CD14-positive monocyte (primary cell): ENCODE results near the gene HMMR. TPM values are rescaled to one million over a fixed set of nuclear protein-coding genes. Genes with fewer than 3 reads are reported as not detected.

Source experiments
- DNase-seq, 3 donors: peaks; one replicate each; pipeline ENCODE4 v3.0.0-alpha.2; 2011 to 2022
- H2AFZ ChIP-seq: 2 replicates; pipeline ENCODE4 v1.6.0; 2012; ENCODE audit warnings: mild to moderate bottlenecking, low read depth, low read length, inconsistent platforms; ENCODE audit not compliant: insufficient read depth, poor library complexity, severe bottlenecking
- H3K27ac ChIP-seq, 2 donors: 1 replicate in 1 of 2; 2 replicates in 1 of 2; pipeline ENCODE4 v1.5.1; 2012 to 2013; ENCODE audit warnings: low read length in 2 of 2, control low read depth in 1 of 2, inconsistent platforms in 1 of 2, low read depth in 1 of 2, mild to moderate bottlenecking in 1 of 2
- H3K27me3 ChIP-seq, 2 donors: one replicate each; pipeline versions ENCODE4 v1.6.0 to v1.6.1; 2011 to 2013; ENCODE audit warnings: low read length in 2 of 2; ENCODE audit not compliant: control insufficient read depth in 2 of 2, insufficient read depth in 2 of 2
- H3K36me3 ChIP-seq, 2 donors: replicated peaks in 1 of 2; 1 replicate in 1 of 2; 2 replicates in 1 of 2; pipeline versions ENCODE4 v1.5.1 to v1.6.1; 2012 to 2013; ENCODE audit warnings: low read length in 2 of 2, control low read depth in 1 of 2, inconsistent platforms in 1 of 2, mild to moderate bottlenecking in 1 of 2; ENCODE audit not compliant: insufficient read depth in 2 of 2, control insufficient read depth in 1 of 2
- H3K4me1 ChIP-seq, 2 donors: 1 replicate in 1 of 2; 2 replicates in 1 of 2; pipeline versions ENCODE4 v1.5.1 to v1.6.1; 2012 to 2013; ENCODE audit warnings: low read length in 2 of 2, control low read depth in 1 of 2, inconsistent platforms in 1 of 2, mild to moderate bottlenecking in 1 of 2, moderate library complexity in 1 of 2; ENCODE audit not compliant: insufficient read depth in 2 of 2, control insufficient read depth in 1 of 2
- H3K4me2 ChIP-seq: replicated peaks from 2 replicates; pipeline ENCODE3; 2012; ENCODE audit warnings: low read length, moderate library complexity, mild to moderate bottlenecking; ENCODE audit not compliant: poor library complexity, severe bottlenecking; ENCODE audit errors: extremely low read depth
- H3K4me3 ChIP-seq, 3 experiments: fragments of 200-600 bp in 1 of 3; sonication (generic) in 1 of 3; replicated peaks in 1 of 3; 1 replicate in 2 of 3; 2 replicates in 1 of 3; pipeline ENCODE4 v1.5.1; 2011 to 2013; ENCODE audit warnings: low read length in 3 of 3, mild to moderate bottlenecking in 3 of 3, control low read depth in 2 of 3, low read depth in 2 of 3, inconsistent platforms in 1 of 3, moderate library complexity in 1 of 3
- H3K79me2 ChIP-seq: 2 replicates; pipeline ENCODE4 v1.6.0; 2012; ENCODE audit warnings: mild to moderate bottlenecking, control low read depth, inconsistent platforms, low read length, moderate library complexity; ENCODE audit not compliant: insufficient read depth
- H3K9ac ChIP-seq: 2 replicates; pipeline ENCODE4 v1.6.0; 2017; ENCODE audit warnings: low read length, mild to moderate bottlenecking; ENCODE audit not compliant: insufficient read depth, poor library complexity, severe bottlenecking
- H3K9me3 ChIP-seq, 2 donors: replicated peaks in 1 of 2; 1 replicate in 1 of 2; 2 replicates in 1 of 2; pipeline versions ENCODE4 v1.5.1 to v1.6.1; 2012 to 2013; ENCODE audit warnings: low read length in 2 of 2, control low read depth in 1 of 2; ENCODE audit not compliant: control insufficient read depth in 1 of 2, insufficient read depth in 1 of 2
- H4K20me1 ChIP-seq: 2 replicates; pipeline ENCODE4 v1.6.0; 2012; ENCODE audit warnings: mild to moderate bottlenecking, low read length, control low read depth, moderate library complexity; ENCODE audit not compliant: insufficient read depth
- H3K27ac Mint-ChIP-seq, 7 donors: one replicate each; pipeline ENCODE4 v1.8.0; 2020; ENCODE audit warnings: mild to moderate bottlenecking in 7 of 7, mixed read lengths in 7 of 7, moderate library complexity in 6 of 7, inconsistent platforms in 2 of 7
- H3K27me3 Mint-ChIP-seq, 3 donors: one replicate each; pipeline ENCODE4 v1.8.0; 2021 to 2022; ENCODE audit warnings: low read depth in 3 of 3, mild to moderate bottlenecking in 3 of 3, mixed read lengths in 3 of 3, moderate library complexity in 3 of 3, inconsistent platforms in 1 of 3
- H3K36me3 Mint-ChIP-seq, 2 donors: one replicate each; pipeline ENCODE4 v1.8.0; 2020; ENCODE audit warnings: mixed read lengths in 2 of 2, inconsistent platforms in 1 of 2, mild to moderate bottlenecking in 1 of 2
- H3K4me1 Mint-ChIP-seq: one replicate; pipeline ENCODE4 v1.8.0; 2020; ENCODE audit warnings: mild to moderate bottlenecking, mixed read lengths
- H3K4me3 Mint-ChIP-seq, 2 donors: one replicate each; pipeline ENCODE4 v1.8.0; 2020; ENCODE audit warnings: mild to moderate bottlenecking in 2 of 2, mixed read lengths in 2 of 2, moderate library complexity in 1 of 2
- H3K9me3 Mint-ChIP-seq, 7 donors: one replicate each; pipeline ENCODE4 v1.8.0; 2020 to 2022; ENCODE audit warnings: mixed read lengths in 7 of 7, mild to moderate bottlenecking in 6 of 7, moderate library complexity in 6 of 7, inconsistent platforms in 2 of 7
- whole genome bisulfite sequencing: methylation state at CpG from one replicate; pipeline ENCODE4 v1.1.5; 2013; ENCODE audit warnings: missing lambda C conversion rate; ENCODE audit not compliant: insufficient coverage; 5-methylcytosine and 5-hydroxymethylcytosine counted together
- intact Hi-C, 2 donors: fragments of 100-400 bp; cut with micrococcal nuclease; formaldehyde crosslinking; loops; one replicate each; pipeline versions ENCODE4 v1.15.0 to v1.15.1; 2023
- polyA plus RNA-seq, 3 donors: library from polyadenylated mRNA; depleted of rRNA in 1 of 3; unstranded in 2 of 3; stranded (reverse) in 1 of 3; fragments of 300-500 nt in 2 of 3; fragments of >200 nt in 1 of 3; fragmentation: Illumina TruSeq in 2 of 3; gene quantifications; 1 replicate in 2 of 3; 2 replicates in 1 of 3; pipeline ENCODE4 v1.2.3, GENCODE V29; 2012 to 2021
- TF ChIP-seq, protein P1 (sequence below): fragments of 200-600 bp; IDR thresholded peaks from one replicate; pipeline ENCODE4 v1.8.0; 2022; ENCODE audit warnings: antibody characterized with exemption, mild to moderate bottlenecking

Gene HMMR
- polyA plus RNA-seq, 3 donors = 0.29 TPM; not detected in 2

DNA sequence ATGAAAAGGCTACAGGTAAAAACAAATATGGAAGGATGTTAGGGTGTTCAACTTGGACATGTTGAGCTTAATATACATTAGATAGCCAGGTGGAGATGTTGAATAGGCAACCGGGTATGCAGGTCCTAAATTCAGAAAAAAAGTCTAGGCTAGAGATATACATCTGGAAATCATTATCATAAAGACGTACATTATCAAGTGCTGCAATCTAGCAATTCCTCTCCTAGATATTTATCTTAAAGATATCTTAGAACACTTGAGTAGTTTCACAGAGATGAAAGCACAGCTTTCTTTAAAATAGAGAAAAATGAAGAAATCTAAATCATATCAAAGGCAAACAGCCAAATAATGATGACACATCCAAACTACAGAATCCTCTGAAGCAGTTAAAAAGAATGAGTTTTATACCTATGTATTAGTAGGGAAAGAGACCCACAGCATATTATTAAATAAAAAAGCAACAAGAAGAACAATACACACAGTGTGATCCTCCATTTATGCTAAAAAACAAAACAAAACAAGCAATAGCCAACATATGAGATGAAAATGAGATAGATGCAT lies 4.3 kb upstream of the HMMR start:
- no peaks in the 10 kb centered on the region for H3K27me3 ChIP-seq
- H3K9ac ChIP-seq = no peak overlapping the region
- no peak overlapping the region for H2AFZ ChIP-seq
- H3K27ac ChIP-seq = no peak overlapping the region
- H3K27ac Mint-ChIP-seq = no peak overlapping the region
- H3K4me3 Mint-ChIP-seq = no peak overlapping the region
- intact Hi-C loops = no loop called here
- H3K36me3 Mint-ChIP-seq = peaks cover 34 to 40% of the 10 kb centered on the region in 2 donors
- peaks cover 0 to 4% (median 0%) of the 10 kb centered on the region in 3 donors for H3K27me3 Mint-ChIP-seq
- peaks cover 0 to 1% (median 0%) of the 10 kb centered on the region in 7 donors for H3K9me3 Mint-ChIP-seq
- no peaks in the 10 kb centered on the region for H3K9me3 ChIP-seq
- no peak overlapping the region for H3K4me3 ChIP-seq
- DNase-seq = no peak
- H3K4me2 ChIP-seq = no peak overlapping the region
- H3K4me1 ChIP-seq = peaks cover 14 to 19% of the 10 kb centered on the region in 2 donors
- H3K79me2 ChIP-seq = peaks cover 35% of the 10 kb centered on the region
- TF ChIP-seq, protein P1, sequence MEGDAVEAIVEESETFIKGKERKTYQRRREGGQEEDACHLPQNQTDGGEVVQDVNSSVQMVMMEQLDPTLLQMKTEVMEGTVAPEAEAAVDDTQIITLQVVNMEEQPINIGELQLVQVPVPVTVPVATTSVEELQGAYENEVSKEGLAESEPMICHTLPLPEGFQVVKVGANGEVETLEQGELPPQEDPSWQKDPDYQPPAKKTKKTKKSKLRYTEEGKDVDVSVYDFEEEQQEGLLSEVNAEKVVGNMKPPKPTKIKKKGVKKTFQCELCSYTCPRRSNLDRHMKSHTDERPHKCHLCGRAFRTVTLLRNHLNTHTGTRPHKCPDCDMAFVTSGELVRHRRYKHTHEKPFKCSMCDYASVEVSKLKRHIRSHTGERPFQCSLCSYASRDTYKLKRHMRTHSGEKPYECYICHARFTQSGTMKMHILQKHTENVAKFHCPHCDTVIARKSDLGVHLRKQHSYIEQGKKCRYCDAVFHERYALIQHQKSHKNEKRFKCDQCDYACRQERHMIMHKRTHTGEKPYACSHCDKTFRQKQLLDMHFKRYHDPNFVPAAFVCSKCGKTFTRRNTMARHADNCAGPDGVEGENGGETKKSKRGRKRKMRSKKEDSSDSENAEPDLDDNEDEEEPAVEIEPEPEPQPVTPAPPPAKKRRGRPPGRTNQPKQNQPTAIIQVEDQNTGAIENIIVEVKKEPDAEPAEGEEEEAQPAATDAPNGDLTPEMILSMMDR = no peak
- peaks cover 24 to 49% of the 10 kb centered on the region in 2 donors for H3K36me3 ChIP-seq
- peaks cover 14% of the 10 kb centered on the region for H3K4me1 Mint-ChIP-seq
- no CpG with 5 or more reads among the region's 2 CpGs for WGBS
- no peaks in the 10 kb centered on the region for H4K20me1 ChIP-seq

DNA sequence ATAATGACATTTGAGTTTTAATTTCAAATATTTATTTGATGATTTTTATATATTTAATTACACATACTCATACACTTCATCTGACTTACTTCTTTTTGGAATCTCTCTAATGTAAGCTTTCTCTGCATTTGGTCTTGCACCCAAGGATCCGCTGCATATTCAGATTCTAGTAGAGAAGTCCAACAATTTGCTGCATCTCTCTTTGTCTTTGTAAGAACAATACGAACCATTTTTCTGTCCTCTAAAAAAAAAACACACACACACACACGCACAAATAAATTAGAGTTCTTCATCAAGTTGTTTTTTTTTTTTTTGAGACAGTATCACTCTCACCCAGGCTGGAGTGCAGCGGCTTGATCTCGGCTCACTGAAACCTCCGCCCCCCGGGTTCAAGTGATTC lies 3.6 kb upstream of the HMMR start:
- H3K9ac ChIP-seq = no peak overlapping the region
- H3K4me1 Mint-ChIP-seq = peaks cover 19% of the 10 kb centered on the region
- H3K27ac Mint-ChIP-seq = peak overlapping the region in 3 of 7 donors; percentile 7 to 23 (median 10)
- peaks cover 16 to 23% of the 10 kb centered on the region in 2 donors for H3K4me1 ChIP-seq
- peaks cover 29 to 32% of the 10 kb centered on the region in 2 donors for H3K36me3 Mint-ChIP-seq
- H3K9me3 Mint-ChIP-seq = peaks cover 0 to 1% (median 0%) of the 10 kb centered on the region in 7 donors
- intact Hi-C loops = no loop called here
- H3K4me2 ChIP-seq = no peak overlapping the region
- no peak overlapping the region for H3K27ac ChIP-seq
- no peaks in the 10 kb centered on the region for H3K9me3 ChIP-seq
- H4K20me1 ChIP-seq = no peaks in the 10 kb centered on the region
- peaks cover 43% of the 10 kb centered on the region for H3K79me2 ChIP-seq
- H3K4me3 ChIP-seq = no peak overlapping the region
- no peak for DNase-seq
- TF ChIP-seq, protein P1 = no peak
- no peak overlapping the region for H3K4me3 Mint-ChIP-seq
- H3K27me3 ChIP-seq = no peaks in the 10 kb centered on the region
- peaks cover 23 to 43% of the 10 kb centered on the region in 2 donors for H3K36me3 ChIP-seq
- 100% methylated on average over 1 of the region's 7 CpGs for WGBS
- peaks cover 0 to 4% (median 0%) of the 10 kb centered on the region in 3 donors for H3K27me3 Mint-ChIP-seq
- H2AFZ ChIP-seq = no peak overlapping the region
